ENCODE measurements around the gene IQGAP2.
"Not testable (repeated sequence)": the region's sequence is repeated elsewhere in the genome, so short reads cannot be mapped to it uniquely, and the experiment has no call there.

IQGAP2 gene

DNA sequence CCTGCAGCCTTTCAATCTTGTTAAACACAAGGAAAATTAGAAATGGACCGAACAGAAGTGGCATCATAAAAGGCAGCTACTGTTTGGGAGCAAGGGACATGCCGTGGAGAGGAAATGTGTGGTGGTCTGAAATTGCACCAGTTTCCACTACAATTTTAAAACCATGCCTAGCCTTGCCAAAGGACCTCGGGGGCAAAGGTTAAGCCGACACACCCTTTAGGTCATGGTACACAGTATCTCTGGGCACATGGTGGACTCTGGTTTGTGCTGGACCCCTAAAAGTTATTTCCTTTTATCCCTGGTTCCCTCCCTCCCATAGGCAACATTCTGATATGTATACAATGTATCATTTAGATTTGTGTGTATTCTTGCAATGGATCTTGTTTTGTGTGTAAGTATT lies 142.1 kb downstream of the IQGAP2 start:
- Histone ChIP-seq H3K4me1 (ENCODE audit: control insufficient read depth in 2 of 2, insufficient read depth in 2 of 2, low read length in 2 of 2) (peaks cover 34 to 48% of the 10 kb centered on the region in 2 donors), H3K9ac (ENCODE audit: low read depth in 1 of 2, low read length in 2 of 2) (peak overlapping the region in 1 of 2 donors; percentile 21), H3K27me3 (ENCODE audit: control insufficient read depth in 2 of 2, insufficient read depth in 2 of 2, low read length in 2 of 2) (no peaks in the 10 kb centered on the region), H3K36me3 (ENCODE audit: control insufficient read depth in 2 of 2, insufficient read depth in 2 of 2, low read length in 2 of 2) (no peaks in the 10 kb centered on the region), H3K9me3 (ENCODE audit: control insufficient read depth in 2 of 2, low read length in 2 of 2) (no peaks in the 10 kb centered on the region), H3K4me3 (ENCODE audit: low read length in 2 of 2) (no peak overlapping the region), H3K27ac (ENCODE audit: low read depth in 2 of 2, low read length in 2 of 2) (no peak overlapping the region)

DNA sequence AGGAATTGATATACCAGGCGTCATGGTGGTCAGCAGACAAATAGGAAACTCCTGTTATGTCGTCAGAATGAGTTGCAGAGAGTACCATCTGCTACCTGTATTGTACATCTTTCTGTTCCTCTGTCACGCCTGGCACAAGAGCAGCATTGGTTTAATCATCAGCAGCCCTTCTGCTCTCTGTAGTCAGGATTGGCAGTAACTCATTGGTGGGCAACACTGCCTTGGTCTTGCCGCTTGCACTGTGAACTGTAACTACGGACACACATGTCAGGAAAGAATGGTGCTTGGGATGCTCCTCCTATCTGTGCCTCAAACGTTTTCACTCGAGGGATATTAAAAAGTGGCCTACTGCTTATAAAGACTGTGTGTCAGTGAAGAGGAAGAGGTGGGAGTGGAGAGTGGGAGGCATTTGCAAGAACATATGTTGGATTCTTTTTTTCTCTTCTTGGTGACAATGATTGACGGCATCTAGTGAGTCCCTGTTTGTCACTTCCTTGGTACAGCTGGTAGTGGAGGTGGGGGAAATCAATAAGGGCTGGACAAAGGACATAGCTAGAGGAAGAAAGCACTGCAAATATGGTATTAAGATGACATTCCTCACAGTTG lies 143.5 kb downstream of the IQGAP2 start:
- Histone ChIP-seq H3K27me3 (ENCODE audit: control insufficient read depth in 2 of 2, insufficient read depth in 2 of 2, low read length in 2 of 2) (no peaks in the 10 kb centered on the region), H3K9ac (ENCODE audit: low read depth in 1 of 2, low read length in 2 of 2) (peak overlapping the region; percentile 26 to 35), H3K9me3 (ENCODE audit: control insufficient read depth in 2 of 2, low read length in 2 of 2) (no peaks in the 10 kb centered on the region), H3K4me1 (ENCODE audit: control insufficient read depth in 2 of 2, insufficient read depth in 2 of 2, low read length in 2 of 2) (peaks cover 34 to 48% of the 10 kb centered on the region in 2 donors), H3K27ac (ENCODE audit: low read depth in 2 of 2, low read length in 2 of 2) (peak overlapping the region; percentile 78 to 79), H3K36me3 (ENCODE audit: control insufficient read depth in 2 of 2, insufficient read depth in 2 of 2, low read length in 2 of 2) (no peaks in the 10 kb centered on the region), H3K4me3 (ENCODE audit: low read length in 2 of 2) (peak overlapping the region in 1 of 2 donors; percentile 66)

DNA sequence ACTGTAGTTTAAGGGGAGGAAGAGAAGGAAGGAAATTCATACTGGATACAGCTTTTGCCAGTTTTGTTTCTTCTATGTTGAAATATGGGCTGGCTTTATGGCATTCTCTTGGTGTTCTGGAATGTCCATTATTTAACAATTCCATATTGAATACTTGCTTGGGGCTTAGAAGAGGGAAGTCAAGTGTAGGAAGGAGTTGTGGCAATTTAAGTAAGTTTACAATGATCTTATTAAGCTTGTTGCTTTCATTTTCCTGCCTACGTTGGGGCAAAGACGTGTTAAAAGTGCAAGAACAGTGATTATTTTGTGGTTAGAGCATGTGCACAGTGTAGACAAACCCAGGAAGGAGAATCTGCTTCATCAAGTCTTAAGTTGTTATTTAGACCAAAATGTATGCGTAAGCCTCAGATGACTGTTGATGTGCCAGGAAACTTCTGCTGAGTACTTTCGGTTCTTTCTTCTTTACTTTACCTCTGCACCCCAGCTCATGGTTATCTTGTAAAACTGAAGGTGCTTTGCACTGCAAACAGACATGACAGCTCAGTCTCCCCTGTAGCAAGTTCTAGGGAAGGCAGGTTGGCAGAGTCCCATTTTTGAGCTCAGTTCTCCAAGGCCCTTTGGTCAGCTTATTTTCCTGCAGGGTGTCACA lies 144.3 kb downstream of the IQGAP2 start:
- H3K4me1 ChIP-seq (ENCODE audit: control insufficient read depth in 2 of 2, insufficient read depth in 2 of 2, low read length in 2 of 2) = peaks cover 34 to 48% of the 10 kb centered on the region in 2 donors
- H3K4me3 ChIP-seq (ENCODE audit: low read length in 2 of 2) = peak overlapping the region; percentile 58 to 66
- peak overlapping the region; percentile 26 to 56 for H3K9ac ChIP-seq (ENCODE audit: low read depth in 1 of 2, low read length in 2 of 2)

DNA sequence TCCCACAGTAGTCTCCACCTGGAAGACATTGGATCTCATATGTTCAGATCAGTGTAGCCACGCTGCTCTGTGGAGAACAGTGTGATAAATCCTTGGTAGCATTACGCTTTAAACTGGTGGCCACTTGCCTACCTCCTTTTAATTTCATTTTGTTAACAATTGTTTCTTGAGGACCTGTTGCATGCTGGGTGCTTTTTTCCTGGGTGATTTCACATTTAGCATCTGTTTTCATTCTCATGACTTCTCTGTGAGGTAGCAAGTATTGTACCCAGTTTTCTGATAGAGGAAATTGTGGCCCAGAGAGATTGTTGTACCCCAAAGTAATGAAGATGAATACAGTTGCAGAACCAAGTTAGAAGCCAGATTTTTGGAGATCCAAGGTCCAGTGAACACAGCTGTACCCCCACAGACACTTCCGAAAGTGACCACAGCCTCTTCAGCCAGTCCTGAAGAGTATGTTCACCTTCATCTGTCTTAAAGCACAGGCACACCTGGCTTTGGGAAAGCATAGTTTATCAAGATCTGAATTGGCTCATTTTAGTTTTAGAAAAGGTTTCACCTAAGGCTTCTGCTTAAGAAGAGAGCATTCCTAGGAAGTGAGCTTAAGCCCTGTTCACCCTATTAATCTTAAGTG lies 144.9 kb downstream of the IQGAP2 start:
- no peaks in the 10 kb centered on the region for H3K27me3 ChIP-seq (ENCODE audit: control insufficient read depth in 2 of 2, insufficient read depth in 2 of 2, low read length in 2 of 2)
- peak overlapping the region; percentile 78 to 79 for H3K27ac ChIP-seq (ENCODE audit: low read depth in 2 of 2, low read length in 2 of 2)
- H3K9me3 ChIP-seq (ENCODE audit: control insufficient read depth in 2 of 2, low read length in 2 of 2) = no peaks in the 10 kb centered on the region
- H3K36me3 ChIP-seq (ENCODE audit: control insufficient read depth in 2 of 2, insufficient read depth in 2 of 2, low read length in 2 of 2) = no peaks in the 10 kb centered on the region
- peak overlapping the region; percentile 26 to 56 for H3K9ac ChIP-seq (ENCODE audit: low read depth in 1 of 2, low read length in 2 of 2)
- peak overlapping the region; percentile 58 to 66 for H3K4me3 ChIP-seq (ENCODE audit: low read length in 2 of 2)
- peaks cover 34 to 48% of the 10 kb centered on the region in 2 donors for H3K4me1 ChIP-seq (ENCODE audit: control insufficient read depth in 2 of 2, insufficient read depth in 2 of 2, low read length in 2 of 2)

More for the DNA sequence above, 144.3 kb downstream of the IQGAP2 start:
- H3K36me3 ChIP-seq (ENCODE audit: control insufficient read depth in 2 of 2, insufficient read depth in 2 of 2, low read length in 2 of 2) = no peaks in the 10 kb centered on the region
- peak overlapping the region; percentile 78 to 79 for H3K27ac ChIP-seq (ENCODE audit: low read depth in 2 of 2, low read length in 2 of 2)
- no peaks in the 10 kb centered on the region for H3K9me3 ChIP-seq (ENCODE audit: control insufficient read depth in 2 of 2, low read length in 2 of 2)
- H3K27me3 ChIP-seq (ENCODE audit: control insufficient read depth in 2 of 2, insufficient read depth in 2 of 2, low read length in 2 of 2) = no peaks in the 10 kb centered on the region

DNA sequence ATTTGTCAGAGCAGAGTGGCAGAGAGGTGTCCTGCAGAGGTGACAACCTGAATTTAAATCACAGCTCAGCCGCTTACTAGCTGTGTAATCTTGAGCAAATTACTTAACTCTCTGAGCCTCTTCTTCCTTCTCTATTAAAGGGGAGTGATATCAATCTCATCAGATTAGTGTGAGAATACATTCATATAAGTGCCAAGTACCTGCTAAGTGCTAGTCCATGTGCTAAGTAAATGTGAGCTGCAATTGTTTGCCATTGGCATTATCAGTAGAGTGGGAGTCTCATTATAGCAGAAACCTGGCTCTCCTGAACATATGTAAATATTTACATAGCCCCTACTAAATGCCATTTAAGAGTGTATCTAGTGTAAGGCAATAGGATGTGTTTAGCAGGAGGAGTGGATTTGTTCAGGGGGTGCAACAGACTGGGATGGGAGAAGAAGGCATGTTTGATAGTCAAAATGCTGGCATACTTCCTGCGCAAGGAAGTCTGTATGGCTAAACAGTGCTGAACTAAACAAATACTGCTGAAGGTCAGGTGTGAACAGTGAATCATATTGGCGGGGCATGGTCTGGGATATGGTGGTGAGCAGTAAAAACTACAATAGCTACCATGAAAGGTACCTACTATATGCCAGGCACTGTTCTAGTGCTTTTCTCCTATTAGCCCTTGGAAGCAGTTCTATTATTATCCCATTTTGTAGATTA lies 145.6 kb downstream of the IQGAP2 start:
- H3K4me1 ChIP-seq (ENCODE audit: control insufficient read depth in 2 of 2, insufficient read depth in 2 of 2, low read length in 2 of 2) = peaks cover 34 to 43% of the 10 kb centered on the region in 2 donors
- no peaks in the 10 kb centered on the region for H3K36me3 ChIP-seq (ENCODE audit: control insufficient read depth in 2 of 2, insufficient read depth in 2 of 2, low read length in 2 of 2)
- peak overlapping the region; percentile 78 to 79 for H3K27ac ChIP-seq (ENCODE audit: low read depth in 2 of 2, low read length in 2 of 2)
- H3K9me3 ChIP-seq (ENCODE audit: control insufficient read depth in 2 of 2, low read length in 2 of 2) = no peaks in the 10 kb centered on the region
- peak overlapping the region in 1 of 2 donors; percentile 56 for H3K9ac ChIP-seq (ENCODE audit: low read depth in 1 of 2, low read length in 2 of 2)
- peak overlapping the region in 1 of 2 donors; percentile 66 for H3K4me3 ChIP-seq (ENCODE audit: low read length in 2 of 2)
- H3K27me3 ChIP-seq (ENCODE audit: control insufficient read depth in 2 of 2, insufficient read depth in 2 of 2, low read length in 2 of 2) = no peaks in the 10 kb centered on the region

DNA sequence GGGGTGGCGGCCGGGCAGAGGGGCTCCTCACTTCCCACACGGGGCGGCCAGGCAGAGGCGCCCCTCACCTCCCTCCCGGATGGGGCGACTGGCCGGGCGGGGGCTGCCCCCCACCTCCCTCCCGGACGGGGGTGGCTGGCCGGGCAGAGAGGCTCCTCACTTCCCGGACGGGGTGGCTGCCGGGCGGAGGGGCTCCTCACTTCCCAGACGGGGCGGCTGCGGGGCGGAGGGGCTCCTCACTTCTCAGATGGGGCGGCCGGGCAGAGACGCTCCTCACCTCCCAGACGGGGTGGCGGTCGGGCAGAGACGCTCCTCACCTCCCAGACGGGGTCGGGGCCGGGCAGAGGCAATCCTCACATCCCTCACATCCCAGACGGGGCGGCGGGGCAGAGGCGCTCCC lies 147.8 kb downstream of the IQGAP2 start:
- H3K4me1 ChIP-seq (ENCODE audit: control insufficient read depth in 2 of 2, insufficient read depth in 2 of 2, low read length in 2 of 2) = peaks cover 27 to 34% of the 10 kb centered on the region in 2 donors

DNA sequence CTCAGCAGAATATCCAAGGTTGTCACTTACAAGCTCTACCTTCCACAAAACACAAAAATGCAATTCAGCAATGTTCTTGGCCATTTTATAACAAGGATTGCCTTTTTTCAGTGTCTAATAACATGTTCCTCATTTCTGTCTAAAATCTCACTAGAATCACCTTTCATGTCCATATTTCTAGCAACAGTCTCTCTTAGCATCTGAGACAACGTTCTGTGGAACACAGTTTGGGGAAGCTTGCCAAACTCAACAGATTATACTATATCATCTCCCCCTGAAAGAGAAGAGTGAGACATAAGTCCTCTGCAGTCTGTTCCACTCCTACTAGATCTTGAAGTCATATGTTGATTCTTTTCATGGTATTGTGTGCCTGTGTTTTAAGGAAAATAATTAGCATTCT lies 149.5 kb downstream of the IQGAP2 start:
- no peak overlapping the region for H3K27ac ChIP-seq (ENCODE audit: low read depth in 2 of 2, low read length in 2 of 2)
- no peak overlapping the region for H3K4me3 ChIP-seq (ENCODE audit: low read length in 2 of 2)
- H3K36me3 ChIP-seq (ENCODE audit: control insufficient read depth in 2 of 2, insufficient read depth in 2 of 2, low read length in 2 of 2) = no peaks in the 10 kb centered on the region
- H3K9ac ChIP-seq (ENCODE audit: low read depth in 1 of 2, low read length in 2 of 2) = no peak overlapping the region
- peaks cover 19 to 20% of the 10 kb centered on the region in 2 donors for H3K4me1 ChIP-seq (ENCODE audit: control insufficient read depth in 2 of 2, insufficient read depth in 2 of 2, low read length in 2 of 2)
- H3K27me3 ChIP-seq (ENCODE audit: control insufficient read depth in 2 of 2, insufficient read depth in 2 of 2, low read length in 2 of 2) = no peaks in the 10 kb centered on the region
- no peaks in the 10 kb centered on the region for H3K9me3 ChIP-seq (ENCODE audit: control insufficient read depth in 2 of 2, low read length in 2 of 2)

More for the DNA sequence above, 147.8 kb downstream of the IQGAP2 start:
- not testable (repeated sequence) for H3K36me3 ChIP-seq (ENCODE audit: control insufficient read depth in 2 of 2, insufficient read depth in 2 of 2, low read length in 2 of 2); H3K9me3 ChIP-seq (ENCODE audit: control insufficient read depth in 2 of 2, low read length in 2 of 2); H3K27ac ChIP-seq (ENCODE audit: low read depth in 2 of 2, low read length in 2 of 2); H3K4me3 ChIP-seq (ENCODE audit: low read length in 2 of 2); H3K27me3 ChIP-seq (ENCODE audit: control insufficient read depth in 2 of 2, insufficient read depth in 2 of 2, low read length in 2 of 2); H3K9ac ChIP-seq (ENCODE audit: low read depth in 1 of 2, low read length in 2 of 2)

DNA sequence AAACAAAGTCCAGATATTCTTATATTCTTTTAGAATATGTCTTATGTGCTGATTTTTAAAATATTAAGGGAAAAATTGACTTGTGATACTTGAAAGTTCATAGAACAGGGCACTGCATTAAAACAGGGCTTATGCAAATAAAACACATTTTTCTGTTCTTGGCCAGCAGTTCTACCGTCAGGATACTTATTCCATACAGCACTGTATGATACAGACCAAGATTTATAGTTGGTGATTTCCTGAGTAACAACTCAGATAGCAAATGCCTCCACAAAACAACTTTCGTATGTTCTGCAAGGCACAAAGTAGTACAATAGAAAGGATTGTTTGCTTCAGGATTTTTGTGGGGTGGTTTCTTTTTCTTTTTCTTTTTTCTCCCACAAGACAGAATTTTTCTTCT lies 150.2 kb downstream of the IQGAP2 start:
- Histone ChIP-seq H3K27ac (ENCODE audit: low read depth in 2 of 2, low read length in 2 of 2) (no peak overlapping the region), H3K9ac (ENCODE audit: low read depth in 1 of 2, low read length in 2 of 2) (no peak overlapping the region), H3K4me1 (ENCODE audit: control insufficient read depth in 2 of 2, insufficient read depth in 2 of 2, low read length in 2 of 2) (peaks cover 12% of the 10 kb centered on the region in 2 donors), H3K4me3 (ENCODE audit: low read length in 2 of 2) (no peak overlapping the region), H3K27me3 (ENCODE audit: control insufficient read depth in 2 of 2, insufficient read depth in 2 of 2, low read length in 2 of 2) (no peaks in the 10 kb centered on the region), H3K9me3 (ENCODE audit: control insufficient read depth in 2 of 2, low read length in 2 of 2) (no peaks in the 10 kb centered on the region), H3K36me3 (ENCODE audit: control insufficient read depth in 2 of 2, insufficient read depth in 2 of 2, low read length in 2 of 2) (no peaks in the 10 kb centered on the region)

DNA sequence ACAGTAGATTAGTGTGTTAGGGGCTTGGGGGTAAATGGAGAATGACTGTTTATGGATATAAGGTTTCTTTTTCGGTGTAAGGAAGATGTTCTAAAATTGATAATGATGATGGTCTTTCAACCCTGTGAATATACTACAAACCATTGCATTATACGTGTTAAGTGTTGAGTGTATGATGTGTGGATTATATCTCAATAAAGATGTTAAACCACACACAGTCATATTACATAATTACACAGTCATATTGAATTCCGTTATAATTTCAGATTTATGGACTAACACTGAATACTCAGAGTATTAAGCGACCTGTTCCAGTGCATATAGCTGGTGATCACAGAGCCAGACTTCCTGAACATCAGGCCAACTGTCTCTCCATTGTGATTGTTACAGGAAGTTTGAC lies 152.0 kb downstream of the IQGAP2 start:
- Histone ChIP-seq H3K4me1 (ENCODE audit: control insufficient read depth in 2 of 2, insufficient read depth in 2 of 2, low read length in 2 of 2) (no peaks in the 10 kb centered on the region), H3K9me3 (ENCODE audit: control insufficient read depth in 2 of 2, low read length in 2 of 2) (no peaks in the 10 kb centered on the region), H3K4me3 (ENCODE audit: low read length in 2 of 2) (no peak overlapping the region), H3K36me3 (ENCODE audit: control insufficient read depth in 2 of 2, insufficient read depth in 2 of 2, low read length in 2 of 2) (no peaks in the 10 kb centered on the region), H3K9ac (ENCODE audit: low read depth in 1 of 2, low read length in 2 of 2) (no peak overlapping the region), H3K27ac (ENCODE audit: low read depth in 2 of 2, low read length in 2 of 2) (no peak overlapping the region), H3K27me3 (ENCODE audit: control insufficient read depth in 2 of 2, insufficient read depth in 2 of 2, low read length in 2 of 2) (no peaks in the 10 kb centered on the region)

DNA sequence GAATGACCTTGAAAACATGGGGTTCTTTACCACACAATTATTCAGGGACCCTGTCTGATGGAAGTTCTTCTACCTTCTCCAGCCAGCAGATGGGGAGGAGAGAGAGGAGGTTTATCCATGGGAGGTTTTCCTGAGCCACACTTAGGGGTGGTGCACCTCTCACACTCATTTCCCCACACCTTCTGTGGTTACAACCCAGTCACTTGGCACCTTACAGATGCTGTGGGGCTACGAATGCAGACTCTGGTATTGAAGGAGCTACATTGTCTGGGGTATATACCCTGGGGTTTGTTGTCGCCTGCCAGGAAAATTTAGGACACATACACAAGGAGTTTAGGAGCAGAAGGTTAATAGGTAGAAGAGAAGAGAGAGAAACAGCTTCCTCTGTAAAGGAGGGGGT lies 152.6 kb downstream of the IQGAP2 start:
- H3K36me3 ChIP-seq (ENCODE audit: control insufficient read depth in 2 of 2, insufficient read depth in 2 of 2, low read length in 2 of 2) = no peaks in the 10 kb centered on the region
- H3K9me3 ChIP-seq (ENCODE audit: control insufficient read depth in 2 of 2, low read length in 2 of 2) = no peaks in the 10 kb centered on the region
- no peak overlapping the region for H3K27ac ChIP-seq (ENCODE audit: low read depth in 2 of 2, low read length in 2 of 2)
- no peaks in the 10 kb centered on the region for H3K4me1 ChIP-seq (ENCODE audit: control insufficient read depth in 2 of 2, insufficient read depth in 2 of 2, low read length in 2 of 2)
- H3K27me3 ChIP-seq (ENCODE audit: control insufficient read depth in 2 of 2, insufficient read depth in 2 of 2, low read length in 2 of 2) = no peaks in the 10 kb centered on the region
- H3K9ac ChIP-seq (ENCODE audit: low read depth in 1 of 2, low read length in 2 of 2) = no peak overlapping the region
- H3K4me3 ChIP-seq (ENCODE audit: low read length in 2 of 2) = no peak overlapping the region
